ENCODE data around the gene GRIN2A.

The GRIN2A gene

GRCh38 chr16:9843424-9844018 lies 338.7 kb downstream of the GRIN2A start:
- Histone ChIP-seq H3K4me3 (ENCODE audit: low read depth, low read length) (no peak overlapping the region), H3K27me3 (ENCODE audit: control insufficient read depth, insufficient read depth, low read length) (no peaks in the 10 kb centered on the region), H3K36me3 (ENCODE audit: control insufficient read depth, insufficient read depth, low read length) (no peaks in the 10 kb centered on the region), H3K9ac (ENCODE audit: low read length) (no peak overlapping the region), H3K4me1 (ENCODE audit: control insufficient read depth, insufficient read depth, low read length) (peaks cover 10% of the 10 kb centered on the region; the same call in 1 of the 2 replicates), H3K27ac (ENCODE audit: low read depth, low read length) (no peak overlapping the region), H3K9me3 (ENCODE audit: control insufficient read depth, insufficient read depth, low read depth, low read length) (no peaks in the 10 kb centered on the region)

GRCh38 chr16:9840761-9841665 lies 341.2 kb downstream of the GRIN2A start:
- Histone ChIP-seq H3K36me3 (ENCODE audit: control insufficient read depth, insufficient read depth, low read length) (no peaks in the 10 kb centered on the region), H3K27ac (ENCODE audit: low read depth, low read length) (no peak overlapping the region)

GRCh38 chr16:9837481-9837880 lies 344.7 kb downstream of the GRIN2A start:
- Histone ChIP-seq H3K27me3 (ENCODE audit: control insufficient read depth, insufficient read depth, low read length) (no peaks in the 10 kb centered on the region), H3K27ac (ENCODE audit: low read depth, low read length) (no peak overlapping the region), H3K9me3 (ENCODE audit: control insufficient read depth, insufficient read depth, low read depth, low read length) (no peaks in the 10 kb centered on the region), H3K4me1 (ENCODE audit: control insufficient read depth, insufficient read depth, low read length) (peaks cover 14% of the 10 kb centered on the region; the same call in 1 of the 2 replicates), H3K9ac (ENCODE audit: low read length) (no peak overlapping the region), H3K36me3 (ENCODE audit: control insufficient read depth, insufficient read depth, low read length) (no peaks in the 10 kb centered on the region), H3K4me3 (ENCODE audit: low read depth, low read length) (no peak overlapping the region)

More at GRCh38 chr16:9840761-9841665, 341.2 kb downstream of the GRIN2A start:
- H3K4me3 ChIP-seq (ENCODE audit: low read depth, low read length), result no peak overlapping the region
- no peak overlapping the region for H3K9ac ChIP-seq (ENCODE audit: low read length)
- peaks cover 10% of the 10 kb centered on the region; the same call in 1 of the 2 replicates for H3K4me1 ChIP-seq (ENCODE audit: control insufficient read depth, insufficient read depth, low read length)
- no peaks in the 10 kb centered on the region for H3K9me3 ChIP-seq (ENCODE audit: control insufficient read depth, insufficient read depth, low read depth, low read length)
- no peaks in the 10 kb centered on the region for H3K27me3 ChIP-seq (ENCODE audit: control insufficient read depth, insufficient read depth, low read length)

- Histone ChIP-seq H3K9me3 (ENCODE audit: control insufficient read depth, insufficient read depth, low read depth, low read length) (no peaks in the 10 kb centered on the region), H3K4me3 (ENCODE audit: low read depth, low read length) (no peak overlapping the region), H3K9ac (ENCODE audit: low read length) (no peak overlapping the region), H3K27me3 (ENCODE audit: control insufficient read depth, insufficient read depth, low read length) (no peaks in the 10 kb centered on the region), H3K36me3 (ENCODE audit: control insufficient read depth, insufficient read depth, low read length) (no peaks in the 10 kb centered on the region), H3K27ac (ENCODE audit: low read depth, low read length) (no peak overlapping the region), H3K4me1 (ENCODE audit: control insufficient read depth, insufficient read depth, low read length) (peaks cover 14% of the 10 kb centered on the region; the same call in 1 of the 2 replicates)
These were observed 346.0 kb downstream of the GRIN2A start for GRCh38 chr16:9836118-9836736.

- Histone ChIP-seq H3K27ac (ENCODE audit: low read depth, low read length) (no peak overlapping the region), H3K27me3 (ENCODE audit: control insufficient read depth, insufficient read depth, low read length) (no peaks in the 10 kb centered on the region), H3K9me3 (ENCODE audit: control insufficient read depth, insufficient read depth, low read depth, low read length) (no peaks in the 10 kb centered on the region), H3K9ac (ENCODE audit: low read length) (no peak overlapping the region), H3K4me3 (ENCODE audit: low read depth, low read length) (no peak overlapping the region), H3K36me3 (ENCODE audit: control insufficient read depth, insufficient read depth, low read length) (no peaks in the 10 kb centered on the region), H3K4me1 (ENCODE audit: control insufficient read depth, insufficient read depth, low read length) (peaks cover 21% of the 10 kb centered on the region)
These were observed 355.0 kb downstream of the GRIN2A start for GRCh38 chr16:9827062-9827752.

GRCh38 chr16:9826656-9827055 lies 355.6 kb downstream of the GRIN2A start:
- H3K27ac ChIP-seq (ENCODE audit: low read depth, low read length), result no peak overlapping the region
- H3K4me1 ChIP-seq (ENCODE audit: control insufficient read depth, insufficient read depth, low read length), result peaks cover 27% of the 10 kb centered on the region
- no peaks in the 10 kb centered on the region for H3K27me3 ChIP-seq (ENCODE audit: control insufficient read depth, insufficient read depth, low read length)
- no peaks in the 10 kb centered on the region for H3K36me3 ChIP-seq (ENCODE audit: control insufficient read depth, insufficient read depth, low read length)
- H3K9me3 ChIP-seq (ENCODE audit: control insufficient read depth, insufficient read depth, low read depth, low read length), result no peaks in the 10 kb centered on the region
- no peak overlapping the region for H3K9ac ChIP-seq (ENCODE audit: low read length)
- no peak overlapping the region for H3K4me3 ChIP-seq (ENCODE audit: low read depth, low read length)

- Histone ChIP-seq H3K4me1 (ENCODE audit: control insufficient read depth, insufficient read depth, low read length) (peaks cover 47% of the 10 kb centered on the region), H3K4me3 (ENCODE audit: low read depth, low read length) (no peak overlapping the region), H3K27ac (ENCODE audit: low read depth, low read length) (no peak overlapping the region), H3K9ac (ENCODE audit: low read length) (no peak overlapping the region), H3K9me3 (ENCODE audit: control insufficient read depth, insufficient read depth, low read depth, low read length) (no peaks in the 10 kb centered on the region), H3K36me3 (ENCODE audit: control insufficient read depth, insufficient read depth, low read length) (no peaks in the 10 kb centered on the region), H3K27me3 (ENCODE audit: control insufficient read depth, insufficient read depth, low read length) (no peaks in the 10 kb centered on the region)
These were observed 357.8 kb downstream of the GRIN2A start for GRCh38 chr16:9824200-9825068.

- Histone ChIP-seq H3K9ac (ENCODE audit: low read length) (no peak overlapping the region), H3K4me1 (ENCODE audit: control insufficient read depth, insufficient read depth, low read length) (peaks cover 47% of the 10 kb centered on the region), H3K27me3 (ENCODE audit: control insufficient read depth, insufficient read depth, low read length) (no peaks in the 10 kb centered on the region), H3K27ac (ENCODE audit: low read depth, low read length) (no peak overlapping the region), H3K4me3 (ENCODE audit: low read depth, low read length) (no peak overlapping the region), H3K36me3 (ENCODE audit: control insufficient read depth, insufficient read depth, low read length) (no peaks in the 10 kb centered on the region), H3K9me3 (ENCODE audit: control insufficient read depth, insufficient read depth, low read depth, low read length) (no peaks in the 10 kb centered on the region)
These were observed 358.7 kb downstream of the GRIN2A start for GRCh38 chr16:9823510-9823909.

- H3K27me3 ChIP-seq (ENCODE audit: control insufficient read depth, insufficient read depth, low read length), result no peaks in the 10 kb centered on the region
- H3K9ac ChIP-seq (ENCODE audit: low read length), result no peak overlapping the region
- no peaks in the 10 kb centered on the region for H3K9me3 ChIP-seq (ENCODE audit: control insufficient read depth, insufficient read depth, low read depth, low read length)
- no peak overlapping the region for H3K27ac ChIP-seq (ENCODE audit: low read depth, low read length)
- peak overlapping the region; percentile 19; the same call in 1 of the 2 replicates for H3K4me3 ChIP-seq (ENCODE audit: low read depth, low read length)
- H3K36me3 ChIP-seq (ENCODE audit: control insufficient read depth, insufficient read depth, low read length), result no peaks in the 10 kb centered on the region
- H3K4me1 ChIP-seq (ENCODE audit: control insufficient read depth, insufficient read depth, low read length), result peaks cover 38% of the 10 kb centered on the region
These were observed 360.3 kb downstream of the GRIN2A start for GRCh38 chr16:9821970-9822369.

GRCh38 chr16:9821331-9821730 lies 360.9 kb downstream of the GRIN2A start:
- Histone ChIP-seq H3K27ac (ENCODE audit: low read depth, low read length) (0 out of 2 replicates have a peak overlapping the region, but pooled peaks have one; percentile 35), H3K4me3 (ENCODE audit: low read depth, low read length) (no peak overlapping the region), H3K9me3 (ENCODE audit: control insufficient read depth, insufficient read depth, low read depth, low read length) (no peaks in the 10 kb centered on the region), H3K4me1 (ENCODE audit: control insufficient read depth, insufficient read depth, low read length) (peaks cover 42% of the 10 kb centered on the region), H3K36me3 (ENCODE audit: control insufficient read depth, insufficient read depth, low read length) (no peaks in the 10 kb centered on the region), H3K27me3 (ENCODE audit: control insufficient read depth, insufficient read depth, low read length) (no peaks in the 10 kb centered on the region), H3K9ac (ENCODE audit: low read length) (no peak overlapping the region)
